Measurements from ENCODE around the gene ADAM12. TPM values are rescaled to one million over a fixed set of nuclear protein-coding genes. Genes with fewer than 3 reads are reported as not detected.

ADAM12 gene
- total and polyA plus RNA-seq, 10 of the 15 experiments (the other 5 are each of a cell fraction or from before 2014, with no cell fraction given): under 0.01 to 0.62 (median 0.04) TPM; not detected in 5

DNA sequence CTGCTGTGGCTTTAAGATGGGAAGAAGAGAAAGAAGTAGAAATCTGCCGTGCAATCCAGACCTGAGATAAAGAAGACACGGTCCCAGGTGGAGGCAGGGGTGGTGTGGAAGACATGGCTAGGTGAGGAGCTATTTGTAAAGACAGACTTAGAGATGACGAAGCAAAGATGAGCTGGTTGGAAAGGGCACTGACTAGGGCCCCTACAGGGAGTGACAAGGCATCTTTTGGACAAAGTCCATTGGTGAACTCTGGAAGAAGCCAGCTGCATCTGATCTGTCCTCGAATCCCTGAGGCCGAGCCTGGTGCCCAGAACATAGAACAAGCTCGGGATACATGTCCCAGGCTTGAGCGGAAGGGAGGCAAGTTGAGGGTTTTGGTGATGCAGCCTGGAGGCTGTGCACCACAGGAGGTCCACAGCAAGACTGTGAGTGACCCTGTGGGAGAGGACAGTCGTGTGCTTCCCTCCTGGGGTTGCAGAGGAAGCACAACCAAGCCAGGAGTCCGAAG is 191.2 kb downstream of the ADAM12 start:
- intact Hi-C loops (cut with micrococcal nuclease; ENCODE audit: unreplicated experiment) (no loop called here), in situ Hi-C loops (cut with MboI) (no loop called here)
- no peaks in the 10 kb centered on the region for H4K20me1 ChIP-seq (ENCODE audit: control insufficient read depth, insufficient read depth)
- H3K9me3 ChIP-seq (replicated peaks; ENCODE audit: control insufficient read depth, insufficient read depth, low read length): no peaks in the 10 kb centered on the region
- no peak overlapping the region for H3K4me3 ChIP-seq
- no TSS peak for BruUV-seq (replicated peaks)
- FAIRE-seq: no peak
- no peak overlapping the region for H2AFZ ChIP-seq (ENCODE audit: control insufficient read depth, low read depth, low read length)
- no peak overlapping the region for H3K27ac ChIP-seq (ENCODE audit: control insufficient read depth, insufficient read depth)
- POLR2A ChIA-PET: no interaction called here
- H3K9ac ChIP-seq (ENCODE audit: control insufficient read depth, insufficient read depth, low read length): no peak overlapping the region
- CTCF ChIA-PET: no interaction called here
- H3K36me3 ChIP-seq (ENCODE audit: control insufficient read depth in 2 of 2, insufficient read depth in 2 of 2, low read length in 1 of 2): no peaks in the 10 kb centered on the region
- TF ChIP-seq NR2C2 (IDR thresholded peaks at IDR 0.05; ENCODE audit: borderline replicate concordance, control insufficient read depth, insufficient read length, low read depth) (no peak), MYB (IDR thresholded peaks at IDR 0.05; ENCODE audit: borderline replicate concordance, low read depth, low read length) (no peak), CHD2 (IDR thresholded peaks at IDR 0.05; ENCODE audit: borderline replicate concordance, low read depth, low read length) (no peak), SMARCA5 (IDR thresholded peaks at IDR 0.05) (no peak), PAX5 (IDR thresholded peaks at IDR 0.05; ENCODE audit: borderline replicate concordance, low read depth, low read length) (no peak), NBN (IDR thresholded peaks at IDR 0.05) (no peak)
- TF ChIP-seq, protein P1, sequence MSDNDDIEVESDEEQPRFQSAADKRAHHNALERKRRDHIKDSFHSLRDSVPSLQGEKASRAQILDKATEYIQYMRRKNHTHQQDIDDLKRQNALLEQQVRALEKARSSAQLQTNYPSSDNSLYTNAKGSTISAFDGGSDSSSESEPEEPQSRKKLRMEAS (IDR thresholded peaks at IDR 0.05; ENCODE audit: low read depth, low read length): no peak
- TF ChIP-seq, protein P2, sequence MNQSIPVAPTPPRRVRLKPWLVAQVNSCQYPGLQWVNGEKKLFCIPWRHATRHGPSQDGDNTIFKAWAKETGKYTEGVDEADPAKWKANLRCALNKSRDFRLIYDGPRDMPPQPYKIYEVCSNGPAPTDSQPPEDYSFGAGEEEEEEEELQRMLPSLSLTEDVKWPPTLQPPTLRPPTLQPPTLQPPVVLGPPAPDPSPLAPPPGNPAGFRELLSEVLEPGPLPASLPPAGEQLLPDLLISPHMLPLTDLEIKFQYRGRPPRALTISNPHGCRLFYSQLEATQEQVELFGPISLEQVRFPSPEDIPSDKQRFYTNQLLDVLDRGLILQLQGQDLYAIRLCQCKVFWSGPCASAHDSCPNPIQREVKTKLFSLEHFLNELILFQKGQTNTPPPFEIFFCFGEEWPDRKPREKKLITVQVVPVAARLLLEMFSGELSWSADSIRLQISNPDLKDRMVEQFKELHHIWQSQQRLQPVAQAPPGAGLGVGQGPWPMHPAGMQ (IDR thresholded peaks at IDR 0.05; ENCODE audit: borderline replicate concordance): no peak
- TF ChIP-seq, protein P3, sequence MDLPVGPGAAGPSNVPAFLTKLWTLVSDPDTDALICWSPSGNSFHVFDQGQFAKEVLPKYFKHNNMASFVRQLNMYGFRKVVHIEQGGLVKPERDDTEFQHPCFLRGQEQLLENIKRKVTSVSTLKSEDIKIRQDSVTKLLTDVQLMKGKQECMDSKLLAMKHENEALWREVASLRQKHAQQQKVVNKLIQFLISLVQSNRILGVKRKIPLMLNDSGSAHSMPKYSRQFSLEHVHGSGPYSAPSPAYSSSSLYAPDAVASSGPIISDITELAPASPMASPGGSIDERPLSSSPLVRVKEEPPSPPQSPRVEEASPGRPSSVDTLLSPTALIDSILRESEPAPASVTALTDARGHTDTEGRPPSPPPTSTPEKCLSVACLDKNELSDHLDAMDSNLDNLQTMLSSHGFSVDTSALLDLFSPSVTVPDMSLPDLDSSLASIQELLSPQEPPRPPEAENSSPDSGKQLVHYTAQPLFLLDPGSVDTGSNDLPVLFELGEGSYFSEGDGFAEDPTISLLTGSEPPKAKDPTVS (IDR thresholded peaks at IDR 0.05; ENCODE audit: low read depth, low read length): no peak
- TF ChIP-seq, protein P4, sequence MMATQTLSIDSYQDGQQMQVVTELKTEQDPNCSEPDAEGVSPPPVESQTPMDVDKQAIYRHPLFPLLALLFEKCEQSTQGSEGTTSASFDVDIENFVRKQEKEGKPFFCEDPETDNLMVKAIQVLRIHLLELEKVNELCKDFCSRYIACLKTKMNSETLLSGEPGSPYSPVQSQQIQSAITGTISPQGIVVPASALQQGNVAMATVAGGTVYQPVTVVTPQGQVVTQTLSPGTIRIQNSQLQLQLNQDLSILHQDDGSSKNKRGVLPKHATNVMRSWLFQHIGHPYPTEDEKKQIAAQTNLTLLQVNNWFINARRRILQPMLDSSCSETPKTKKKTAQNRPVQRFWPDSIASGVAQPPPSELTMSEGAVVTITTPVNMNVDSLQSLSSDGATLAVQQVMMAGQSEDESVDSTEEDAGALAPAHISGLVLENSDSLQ (IDR thresholded peaks at IDR 0.05): no peak
- WGBS (ENCODE audit: insufficient coverage, insufficient replicate concordance, low lambda C conversion rate, missing lambda C conversion rate): 9% methylated on average over 9 of the region's 9 CpGs
- no peak for ATAC-seq
- no peak for DNase-seq (ENCODE audit: low read depth, low spot score)
- no peaks in the 10 kb centered on the region for H3K79me2 ChIP-seq (ENCODE audit: control insufficient read depth, insufficient read depth, low read length)
- H3K4me1 ChIP-seq (ENCODE audit: control insufficient read depth, insufficient read depth, low read length): no peaks in the 10 kb centered on the region
- SMC1A ChIA-PET (ENCODE audit: uncharacterized antibody, unreplicated experiment): no interaction called here
- no peak overlapping the region for H3K4me2 ChIP-seq (ENCODE audit: control insufficient read depth, insufficient read depth)
- no peaks in the 10 kb centered on the region for H3K27me3 ChIP-seq (replicated peaks in 1 of 2; ENCODE audit: control insufficient read depth in 2 of 2, insufficient read depth in 2 of 2, low read length in 1 of 2)
- RAD21 ChIA-PET (ENCODE audit: unreplicated experiment): no interaction called here

Data from GM12878 (cell line).